ENCODE results near the gene HYCC1. TPM values are rescaled to one million over a fixed set of nuclear protein-coding genes. Genes with fewer than 3 reads are reported as not detected.
"Not testable (repeated sequence)": the region's sequence is repeated elsewhere in the genome, so short reads cannot be mapped to it uniquely, and the experiment has no call there.

The HYCC1 gene
- polyA plus RNA-seq, 1 donor = 18.6 TPM

DNA sequence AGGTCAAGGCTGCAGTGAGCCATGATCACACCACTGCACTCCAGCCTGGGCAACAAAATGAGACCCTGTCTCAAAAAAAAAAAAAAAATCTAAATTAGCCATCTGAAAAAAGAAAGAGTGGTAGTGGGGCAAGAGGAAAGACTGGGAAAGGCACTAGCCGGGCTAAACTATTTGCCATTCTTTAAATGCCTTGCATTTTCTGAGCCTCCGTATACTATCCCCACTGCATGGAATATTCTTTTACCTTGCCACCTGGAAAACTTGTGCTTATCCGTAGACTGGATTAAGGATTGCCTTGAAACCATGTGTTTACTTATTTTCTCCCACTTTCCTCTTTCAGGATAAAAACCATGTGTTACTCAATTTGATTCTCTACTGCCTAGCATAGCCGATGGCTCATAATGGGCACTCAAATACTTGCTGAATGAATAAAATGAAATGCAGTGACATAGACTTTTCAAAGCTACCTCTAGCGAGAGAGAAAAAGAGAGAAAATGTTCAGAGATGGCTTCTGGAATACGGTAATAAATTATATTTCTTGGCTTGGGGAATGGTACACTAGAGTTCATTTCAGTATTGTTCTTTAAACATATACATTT is 30.6 kb downstream of the HYCC1 start:
- DNase-seq = no peak

DNA sequence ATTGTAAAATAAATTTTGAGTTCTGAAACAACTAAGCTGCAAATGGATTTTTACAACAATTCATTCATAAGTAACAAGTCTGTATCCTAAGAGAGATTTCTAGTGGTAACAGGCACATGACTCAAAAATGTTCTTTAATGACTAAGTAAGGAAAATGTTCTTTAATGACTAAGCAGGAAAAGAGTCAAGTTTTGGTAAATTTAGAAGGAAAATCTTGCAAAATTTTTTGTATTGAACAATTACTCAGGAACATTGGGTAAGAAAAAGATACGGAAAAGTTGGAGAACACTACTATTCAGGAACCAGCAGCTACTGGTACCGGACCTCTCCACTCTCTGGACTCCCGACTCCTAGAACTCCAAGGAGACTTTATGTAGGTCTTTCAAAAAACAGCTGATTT is 33.5 kb downstream of the HYCC1 start:
- no peak for DNase-seq

DNA sequence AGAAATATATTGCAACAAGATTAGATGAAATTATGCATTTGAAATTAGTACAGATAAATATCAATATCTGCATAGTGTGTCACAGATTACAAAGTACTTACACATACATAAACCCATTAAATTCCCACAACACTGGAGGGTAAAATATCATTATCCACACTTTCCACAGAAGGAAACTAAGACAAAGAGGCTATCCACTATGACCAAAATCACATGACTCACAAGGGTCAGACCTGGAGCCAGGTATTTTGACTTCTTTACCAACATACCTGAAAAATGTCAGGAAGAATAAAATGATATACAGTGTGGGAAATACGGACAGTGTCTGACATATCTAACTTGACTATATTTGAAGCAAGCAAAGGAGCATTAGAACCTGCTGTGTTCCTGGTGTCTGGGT is 34.1 kb downstream of the HYCC1 start:
- DNase-seq = no peak

DNA sequence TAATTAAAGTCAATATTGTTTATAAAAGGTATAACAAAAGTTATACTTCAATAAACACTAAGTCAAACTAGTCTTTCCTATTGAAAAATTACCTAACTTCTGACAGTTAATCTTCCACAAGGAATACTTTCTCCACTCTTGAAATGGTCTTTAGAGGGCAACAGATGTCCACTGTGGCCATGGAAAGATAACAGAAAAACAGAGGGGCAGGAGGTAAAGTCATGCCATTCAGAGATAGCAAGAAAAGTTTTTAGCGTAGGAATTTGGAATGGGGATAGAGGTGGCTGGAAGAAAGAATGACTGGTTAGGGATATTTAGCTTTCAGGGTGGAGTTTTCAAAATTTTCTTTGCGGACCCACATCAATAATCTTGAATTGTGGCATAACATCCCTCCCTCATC is 34.7 kb downstream of the HYCC1 start:
- DNase-seq = no peak

DNA sequence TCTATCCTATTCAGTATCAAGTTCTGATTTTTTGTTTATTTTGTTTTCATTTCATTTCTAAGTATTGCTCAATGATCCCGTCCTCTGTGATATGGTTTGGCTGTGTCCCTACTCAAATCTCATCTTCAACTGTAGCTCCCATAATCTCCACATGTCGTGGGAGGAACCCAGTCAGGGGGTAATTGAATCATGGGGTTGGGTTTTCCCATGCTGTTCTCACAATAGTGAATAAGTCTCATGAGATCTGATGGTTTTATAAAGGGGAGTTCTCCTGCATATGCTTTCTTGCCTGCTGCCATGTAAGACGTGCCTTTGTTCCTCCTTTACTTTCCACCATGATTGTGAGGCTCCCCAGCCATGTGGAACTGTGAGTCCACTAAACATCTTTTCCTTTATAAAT is 39.3 kb downstream of the HYCC1 start:
- DNase-seq = not testable (repeated sequence)

DNA sequence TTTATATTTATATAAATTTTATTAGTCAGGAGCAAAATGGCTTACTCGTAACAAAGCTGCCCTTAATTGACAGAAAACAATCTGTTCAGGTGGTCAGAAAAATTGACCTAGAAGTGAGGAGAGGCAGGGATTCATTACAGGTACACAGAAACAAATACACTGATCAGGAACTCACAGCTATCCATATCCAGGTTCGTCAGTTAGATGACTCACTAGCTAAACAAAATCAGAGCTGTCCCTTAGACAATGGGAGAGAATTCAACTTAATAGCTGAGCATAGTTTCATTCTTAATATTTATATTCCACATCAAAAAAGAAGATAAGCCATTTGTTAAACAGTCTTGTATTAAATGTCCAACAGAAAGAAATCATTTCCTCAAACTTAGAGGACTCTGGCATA is 41.7 kb downstream of the HYCC1 start:
- no peak for DNase-seq

DNA sequence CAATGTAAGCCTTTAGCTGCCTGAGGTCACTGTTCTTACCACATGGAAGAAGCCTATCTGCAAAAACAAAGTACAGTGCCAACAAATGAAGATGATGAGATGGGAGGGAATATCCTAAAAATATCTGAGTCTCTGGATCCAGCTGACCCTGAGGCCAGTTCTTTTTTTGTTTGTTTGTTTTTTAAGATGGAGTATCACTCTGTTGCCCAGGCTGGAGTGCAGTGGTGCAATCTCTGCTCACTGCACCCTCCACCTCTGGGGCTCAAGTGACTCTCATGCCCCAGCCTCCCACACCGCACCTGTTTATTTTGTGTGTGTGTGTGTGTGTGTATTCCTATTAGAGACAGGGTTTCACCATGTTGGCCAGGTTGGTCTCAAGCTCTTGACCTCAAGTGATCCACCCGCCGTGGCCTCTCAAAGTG is 44.9 kb downstream of the HYCC1 start:
- no peak for DNase-seq

Other genes starting within 250 kb of the HYCC1 start
- gene TOMM7, start 191.3 kb downstream of the HYCC1 start, polyA plus RNA-seq (ENCODE audit: insufficient read length) = 882 TPM
- 23.6 TPM for gene KLHL7, start 91.7 kb upstream of the HYCC1 start, polyA plus RNA-seq (ENCODE audit: insufficient read length)
- gene NUP42, start 167.9 kb upstream of the HYCC1 start, polyA plus RNA-seq (ENCODE audit: insufficient read length) = 31.7 TPM
- gene GPNMB, start 232.6 kb upstream of the HYCC1 start, polyA plus RNA-seq (ENCODE audit: insufficient read length) = 53.7 TPM

Data from hindlimb muscle (tissue), 1 donor.